Cardiac muscle cell (in vitro differentiated cells and primary cell): ENCODE results near the gene NKAIN1. TPM values are rescaled to one million over a fixed set of nuclear protein-coding genes. Genes with fewer than 3 reads are reported as not detected.
"Not testable (repeated sequence)": the region's sequence is repeated elsewhere in the genome, so short reads cannot be mapped to it uniquely, and the experiment has no call there.

ENCODE experiments used
- DNase-seq, 2 donors: peaks; one replicate each; pipeline versions ENCODE4 v3.0.0 to v3.0.0-alpha.2; 2010 to 2017; ENCODE audit warnings: low read depth in 1 of 2, low spot score in 1 of 2
- H3K27ac ChIP-seq: fragments of 200-600 bp; sonication (generic); 2 replicates; pipeline ENCODE4 v1.5.1; 2016
- H3K27me3 ChIP-seq: fragments of 200-600 bp; sonication (generic); 2 replicates; pipeline ENCODE4 v1.6.0; 2016; ENCODE audit warnings: control low read depth
- H3K36me3 ChIP-seq: fragments of 200-600 bp; sonication (generic); 2 replicates; pipeline ENCODE4 v1.5.1; 2016; ENCODE audit warnings: control low read depth
- H3K4me1 ChIP-seq: fragments of 200-600 bp; sonication (generic); 2 replicates; pipeline ENCODE4 v1.8.1; 2017; ENCODE audit warnings: low read depth, mild to moderate bottlenecking, mixed run types
- H3K4me3 ChIP-seq: fragments of 200-600 bp; sonication (generic); 2 replicates; pipeline ENCODE4 v1.5.1; 2016; ENCODE audit warnings: mild to moderate bottlenecking
- H3K9me3 ChIP-seq: fragments of 200-600 bp; sonication (generic); 2 replicates; pipeline ENCODE4 v1.5.1; 2017; ENCODE audit warnings: low read depth, mild to moderate bottlenecking, control low read depth
- CTCF ChIP-seq: IDR thresholded peaks from 2 replicates; pipeline ENCODE4 v1.5.1; 2012; ENCODE audit warnings: low read depth, mild to moderate bottlenecking, low read length
- polyA plus RNA-seq: library from polyadenylated mRNA; unstranded; fragments of >200 nt; fragmentation: Nextera tagmentation; extraction: Ambion mirVana; gene quantifications from 2 replicates; pipeline ENCODE4 v1.2.1, GENCODE V29; 2016
- total RNA-seq: library from RNA; depleted of rRNA; stranded (reverse); fragments of >200 nt; gene quantifications from 2 replicates; pipeline ENCODE4 v1.2.3, GENCODE V29; 2016

NKAIN1 gene
- total and polyA plus RNA-seq, 2 experiments from 2014 or later, result 1.9 to 2.8 TPM

- H3K27me3 ChIP-seq, result no peaks in the 10 kb centered on the region
- no peaks in the 10 kb centered on the region for H3K4me1 ChIP-seq
- H3K36me3 ChIP-seq, result peaks cover 51% of the 10 kb centered on the region
- H3K9me3 ChIP-seq, result no peaks in the 10 kb centered on the region
- no peak for DNase-seq
- H3K4me3 ChIP-seq, result no peak overlapping the region
- no peak for TF ChIP-seq CTCF
- H3K27ac ChIP-seq, result no peak overlapping the region
These were observed 26.9 kb upstream of the NKAIN1 start for GRCh38 chr1:31266547-31266946.

- Histone ChIP-seq H3K27me3 (no peaks in the 10 kb centered on the region), H3K4me3 (no peak overlapping the region), H3K9me3 (no peaks in the 10 kb centered on the region), H3K4me1 (no peaks in the 10 kb centered on the region), H3K27ac (no peak overlapping the region), H3K36me3 (peaks cover 47% of the 10 kb centered on the region)
- no peak for DNase-seq
- TF ChIP-seq CTCF, result no peak
These were observed 25.2 kb upstream of the NKAIN1 start for GRCh38 chr1:31264790-31265386.

GRCh38 chr1:31263408-31263807 lies 23.7 kb upstream of the NKAIN1 start:
- no peak overlapping the region for H3K27ac ChIP-seq
- H3K36me3 ChIP-seq, result peaks cover 44% of the 10 kb centered on the region
- no peak for DNase-seq

GRCh38 chr1:31262393-31262792 lies 22.7 kb upstream of the NKAIN1 start:
- H3K27ac ChIP-seq, H3K9me3 ChIP-seq, H3K4me1 ChIP-seq, DNase-seq, H3K4me3 ChIP-seq, H3K27me3 ChIP-seq: not testable (repeated sequence)
- H3K36me3 ChIP-seq, result peaks cover 50% of the 10 kb centered on the region

More at GRCh38 chr1:31263408-31263807, 23.7 kb upstream of the NKAIN1 start:
- TF ChIP-seq CTCF, result no peak
- H3K4me1 ChIP-seq, result no peaks in the 10 kb centered on the region
- no peaks in the 10 kb centered on the region for H3K27me3 ChIP-seq
- H3K4me3 ChIP-seq, result no peak overlapping the region
- H3K9me3 ChIP-seq, result no peaks in the 10 kb centered on the region

- Histone ChIP-seq H3K4me1 (no peaks in the 10 kb centered on the region), H3K4me3 (no peak overlapping the region), H3K27me3 (no peaks in the 10 kb centered on the region), H3K9me3 (no peaks in the 10 kb centered on the region), H3K36me3 (peaks cover 45% of the 10 kb centered on the region), H3K27ac (no peak overlapping the region)
- DNase-seq, result no peak
- TF ChIP-seq CTCF, result no peak
These were observed 22.2 kb upstream of the NKAIN1 start for GRCh38 chr1:31261916-31262315.

GRCh38 chr1:31259746-31260145 lies 20.1 kb upstream of the NKAIN1 start:
- H3K4me3 ChIP-seq, result no peak overlapping the region
- no peak for DNase-seq
- no peaks in the 10 kb centered on the region for H3K27me3 ChIP-seq
- H3K9me3 ChIP-seq, result no peaks in the 10 kb centered on the region
- H3K36me3 ChIP-seq, result peaks cover 43% of the 10 kb centered on the region
- TF ChIP-seq CTCF, result no peak
- H3K4me1 ChIP-seq, result no peaks in the 10 kb centered on the region
- H3K27ac ChIP-seq, result no peak overlapping the region
